Right lobe of liver (tissue), 4 donors: ENCODE data around the gene PLEKHG3.

Experiments
- POLR2A ChIP-seq: fragments of 450-650 bp; IDR thresholded peaks from one replicate; pipeline ENCODE4 v1.6.1; 2017; ENCODE audit warnings: antibody characterized with exemption, mild to moderate bottlenecking
- TF ChIP-seq, protein P1 (sequence below), 4 donors: fragments of 200-600 bp in 3 of 4; fragments of 450-650 bp in 1 of 4; IDR thresholded peaks; one replicate each; pipeline versions ENCODE4 v1.5.1 to v1.8.0; 2016 to 2022; ENCODE audit warnings: antibody characterized with exemption in 4 of 4, mild to moderate bottlenecking in 2 of 4
- donor health status: DM: no; HTN: no; CAD: no.
- donor health status: DM: no; HTN: no; CAD: no.
- donor health status: DM: no; HTN: yes; CAD: no.

- TF ChIP-seq, protein P1, sequence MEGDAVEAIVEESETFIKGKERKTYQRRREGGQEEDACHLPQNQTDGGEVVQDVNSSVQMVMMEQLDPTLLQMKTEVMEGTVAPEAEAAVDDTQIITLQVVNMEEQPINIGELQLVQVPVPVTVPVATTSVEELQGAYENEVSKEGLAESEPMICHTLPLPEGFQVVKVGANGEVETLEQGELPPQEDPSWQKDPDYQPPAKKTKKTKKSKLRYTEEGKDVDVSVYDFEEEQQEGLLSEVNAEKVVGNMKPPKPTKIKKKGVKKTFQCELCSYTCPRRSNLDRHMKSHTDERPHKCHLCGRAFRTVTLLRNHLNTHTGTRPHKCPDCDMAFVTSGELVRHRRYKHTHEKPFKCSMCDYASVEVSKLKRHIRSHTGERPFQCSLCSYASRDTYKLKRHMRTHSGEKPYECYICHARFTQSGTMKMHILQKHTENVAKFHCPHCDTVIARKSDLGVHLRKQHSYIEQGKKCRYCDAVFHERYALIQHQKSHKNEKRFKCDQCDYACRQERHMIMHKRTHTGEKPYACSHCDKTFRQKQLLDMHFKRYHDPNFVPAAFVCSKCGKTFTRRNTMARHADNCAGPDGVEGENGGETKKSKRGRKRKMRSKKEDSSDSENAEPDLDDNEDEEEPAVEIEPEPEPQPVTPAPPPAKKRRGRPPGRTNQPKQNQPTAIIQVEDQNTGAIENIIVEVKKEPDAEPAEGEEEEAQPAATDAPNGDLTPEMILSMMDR (IDR thresholded peaks at IDR 0.05), result no peak
- TF ChIP-seq POLR2A, result no peak
Measured at GRCh38 chr14:64721391-64721791, 17.2 kb downstream of the PLEKHG3 start.
